Measurements from ENCODE around the gene MAGOH. TPM values are rescaled to one million over a fixed set of nuclear protein-coding genes. Genes with fewer than 3 reads are reported as not detected.

The MAGOH gene
- total and polyA plus RNA-seq, 2 of the 13 experiments (the other 11 are each of a cell fraction or from before 2014, with no cell fraction given): 24.1 to 87.0 TPM

DNA sequence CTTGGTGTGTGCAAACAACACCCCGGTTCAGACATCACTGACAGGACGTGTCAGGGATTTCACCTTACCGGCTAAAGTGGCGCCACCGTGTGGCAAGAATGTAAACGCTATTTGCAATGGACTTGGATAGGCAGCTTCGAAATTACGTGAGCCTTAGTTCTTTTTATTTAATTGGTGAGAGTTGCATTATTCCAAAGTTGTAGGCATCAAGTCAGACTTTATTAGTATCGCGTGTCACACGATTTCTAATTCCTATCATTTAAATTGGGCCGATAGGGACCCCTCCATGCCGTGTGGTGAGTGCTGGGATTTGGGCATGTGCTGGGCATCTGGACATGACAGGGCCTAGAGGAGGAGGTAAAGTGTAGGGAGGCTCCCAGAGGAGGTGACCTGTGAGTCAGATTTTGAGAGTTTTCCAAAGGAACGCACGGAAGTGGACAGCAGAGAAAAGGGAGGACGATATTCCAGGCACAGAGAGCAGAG is 56.2 kb downstream of the MAGOH start (continued):
- TF ChIP-seq, protein P1, sequence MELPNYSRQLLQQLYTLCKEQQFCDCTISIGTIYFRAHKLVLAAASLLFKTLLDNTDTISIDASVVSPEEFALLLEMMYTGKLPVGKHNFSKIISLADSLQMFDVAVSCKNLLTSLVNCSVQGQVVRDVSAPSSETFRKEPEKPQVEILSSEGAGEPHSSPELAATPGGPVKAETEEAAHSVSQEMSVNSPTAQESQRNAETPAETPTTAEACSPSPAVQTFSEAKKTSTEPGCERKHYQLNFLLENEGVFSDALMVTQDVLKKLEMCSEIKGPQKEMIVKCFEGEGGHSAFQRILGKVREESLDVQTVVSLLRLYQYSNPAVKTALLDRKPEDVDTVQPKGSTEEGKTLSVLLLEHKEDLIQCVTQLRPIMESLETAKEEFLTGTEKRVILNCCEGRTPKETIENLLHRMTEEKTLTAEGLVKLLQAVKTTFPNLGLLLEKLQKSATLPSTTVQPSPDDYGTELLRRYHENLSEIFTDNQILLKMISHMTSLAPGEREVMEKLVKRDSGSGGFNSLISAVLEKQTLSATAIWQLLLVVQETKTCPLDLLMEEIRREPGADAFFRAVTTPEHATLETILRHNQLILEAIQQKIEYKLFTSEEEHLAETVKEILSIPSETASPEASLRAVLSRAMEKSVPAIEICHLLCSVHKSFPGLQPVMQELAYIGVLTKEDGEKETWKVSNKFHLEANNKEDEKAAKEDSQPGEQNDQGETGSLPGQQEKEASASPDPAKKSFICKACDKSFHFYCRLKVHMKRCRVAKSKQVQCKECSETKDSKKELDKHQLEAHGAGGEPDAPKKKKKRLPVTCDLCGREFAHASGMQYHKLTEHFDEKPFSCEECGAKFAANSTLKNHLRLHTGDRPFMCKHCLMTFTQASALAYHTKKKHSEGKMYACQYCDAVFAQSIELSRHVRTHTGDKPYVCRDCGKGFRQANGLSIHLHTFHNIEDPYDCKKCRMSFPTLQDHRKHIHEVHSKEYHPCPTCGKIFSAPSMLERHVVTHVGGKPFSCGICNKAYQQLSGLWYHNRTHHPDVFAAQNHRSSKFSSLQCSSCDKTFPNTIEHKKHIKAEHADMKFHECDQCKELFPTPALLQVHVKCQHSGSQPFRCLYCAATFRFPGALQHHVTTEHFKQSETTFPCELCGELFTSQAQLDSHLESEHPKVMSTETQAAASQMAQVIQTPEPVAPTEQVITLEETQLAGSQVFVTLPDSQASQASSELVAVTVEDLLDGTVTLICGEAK (IDR thresholded peaks at IDR 0.05): no peak
- TF ChIP-seq, protein P1 (CRISPR knock-in tag; IDR thresholded peaks at IDR 0.05): peak; percentile 51; the same call in 1 of the 2 replicates
- TF ChIP-seq NKX3-1 (CRISPR knock-in tag; IDR thresholded peaks at IDR 0.05): no peak
- TF ChIP-seq FOXJ3 (CRISPR knock-in tag; IDR thresholded peaks at IDR 0.05; ENCODE audit: borderline replicate concordance): no peak
- TF ChIP-seq MIER2 (CRISPR knock-in tag; IDR thresholded peaks at IDR 0.05): peak; percentile 11; the same call in 1 of the 2 replicates
- TF ChIP-seq DR1 (CRISPR knock-in tag; IDR thresholded peaks at IDR 0.05): no peak
- peak; percentile 68 for TF ChIP-seq ZNF263 (CRISPR knock-in tag; IDR thresholded peaks at IDR 0.05)
- peak; percentile 65 for TF ChIP-seq XRCC5 (optimal IDR thresholded peaks at IDR 0.05; ENCODE audit: low read length)
- no peak for TF ChIP-seq PHF20 (CRISPR knock-in tag; IDR thresholded peaks at IDR 0.05)
- TF ChIP-seq SMC3 (IDR thresholded peaks at IDR 0.05; ENCODE audit: low read length): peak; percentile 82
- TF ChIP-seq ZFP37 (CRISPR knock-in tag; IDR thresholded peaks at IDR 0.05; ENCODE audit: borderline replicate concordance): 0 out of 2 replicates have a peak, but pooled peaks have one; percentile 42
- no peak for TF ChIP-seq ZNF230 (CRISPR knock-in tag; IDR thresholded peaks at IDR 0.05)
- TF ChIP-seq, protein P2, sequence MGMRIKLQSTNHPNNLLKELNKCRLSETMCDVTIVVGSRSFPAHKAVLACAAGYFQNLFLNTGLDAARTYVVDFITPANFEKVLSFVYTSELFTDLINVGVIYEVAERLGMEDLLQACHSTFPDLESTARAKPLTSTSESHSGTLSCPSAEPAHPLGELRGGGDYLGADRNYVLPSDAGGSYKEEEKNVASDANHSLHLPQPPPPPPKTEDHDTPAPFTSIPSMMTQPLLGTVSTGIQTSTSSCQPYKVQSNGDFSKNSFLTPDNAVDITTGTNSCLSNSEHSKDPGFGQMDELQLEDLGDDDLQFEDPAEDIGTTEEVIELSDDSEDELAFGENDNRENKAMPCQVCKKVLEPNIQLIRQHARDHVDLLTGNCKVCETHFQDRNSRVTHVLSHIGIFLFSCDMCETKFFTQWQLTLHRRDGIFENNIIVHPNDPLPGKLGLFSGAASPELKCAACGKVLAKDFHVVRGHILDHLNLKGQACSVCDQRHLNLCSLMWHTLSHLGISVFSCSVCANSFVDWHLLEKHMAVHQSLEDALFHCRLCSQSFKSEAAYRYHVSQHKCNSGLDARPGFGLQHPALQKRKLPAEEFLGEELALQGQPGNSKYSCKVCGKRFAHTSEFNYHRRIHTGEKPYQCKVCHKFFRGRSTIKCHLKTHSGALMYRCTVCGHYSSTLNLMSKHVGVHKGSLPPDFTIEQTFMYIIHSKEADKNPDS (CRISPR knock-in tag; IDR thresholded peaks at IDR 0.05): no peak
- TF ChIP-seq U2AF1 (optimal IDR thresholded peaks at IDR 0.05; ENCODE audit: low read depth, low read length): no peak
- no peak for TF ChIP-seq SNAI1 (CRISPR knock-in tag; IDR thresholded peaks at IDR 0.05; ENCODE audit: borderline replicate concordance)
- TF ChIP-seq ZNF777 (CRISPR knock-in tag; IDR thresholded peaks at IDR 0.05): peak; percentile 20; the same call in 1 of the 2 replicates

Measured in HepG2 (cell line).